Measurements from ENCODE around the gene MAJIN.

DNA sequence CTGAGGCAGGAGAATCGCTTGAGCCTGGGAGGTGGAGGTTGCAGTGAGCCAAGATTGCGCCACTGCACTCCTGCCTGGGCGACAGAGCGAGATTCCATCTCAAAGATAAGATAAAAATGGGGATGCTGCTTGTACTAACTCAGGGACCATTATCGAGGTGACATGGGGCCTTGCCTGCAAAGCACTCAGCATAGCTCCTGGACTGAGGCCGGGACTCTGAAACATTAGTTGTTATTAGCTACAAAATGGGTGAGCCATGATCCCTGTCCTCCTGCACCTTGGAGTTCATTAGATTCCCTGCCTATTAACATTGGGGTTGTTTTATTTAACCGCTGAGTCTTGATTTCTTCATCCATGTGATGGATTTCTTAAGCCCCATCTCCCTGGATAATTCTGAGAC lies 42.3 kb downstream of the MAJIN start:
- no peak for TF ChIP-seq POLR2AphosphoS5 (IDR thresholded peaks at IDR 0.05; ENCODE audit: low read depth)
- TF ChIP-seq, protein P1, sequence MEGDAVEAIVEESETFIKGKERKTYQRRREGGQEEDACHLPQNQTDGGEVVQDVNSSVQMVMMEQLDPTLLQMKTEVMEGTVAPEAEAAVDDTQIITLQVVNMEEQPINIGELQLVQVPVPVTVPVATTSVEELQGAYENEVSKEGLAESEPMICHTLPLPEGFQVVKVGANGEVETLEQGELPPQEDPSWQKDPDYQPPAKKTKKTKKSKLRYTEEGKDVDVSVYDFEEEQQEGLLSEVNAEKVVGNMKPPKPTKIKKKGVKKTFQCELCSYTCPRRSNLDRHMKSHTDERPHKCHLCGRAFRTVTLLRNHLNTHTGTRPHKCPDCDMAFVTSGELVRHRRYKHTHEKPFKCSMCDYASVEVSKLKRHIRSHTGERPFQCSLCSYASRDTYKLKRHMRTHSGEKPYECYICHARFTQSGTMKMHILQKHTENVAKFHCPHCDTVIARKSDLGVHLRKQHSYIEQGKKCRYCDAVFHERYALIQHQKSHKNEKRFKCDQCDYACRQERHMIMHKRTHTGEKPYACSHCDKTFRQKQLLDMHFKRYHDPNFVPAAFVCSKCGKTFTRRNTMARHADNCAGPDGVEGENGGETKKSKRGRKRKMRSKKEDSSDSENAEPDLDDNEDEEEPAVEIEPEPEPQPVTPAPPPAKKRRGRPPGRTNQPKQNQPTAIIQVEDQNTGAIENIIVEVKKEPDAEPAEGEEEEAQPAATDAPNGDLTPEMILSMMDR (conservative IDR thresholded peaks at IDR 0.05; ENCODE audit: low read depth in 2 of 2): no peak
- no peak for TF ChIP-seq JUNB (IDR thresholded peaks at IDR 0.05; ENCODE audit: unreplicated experiment)
- TF ChIP-seq EZH2 (IDR thresholded peaks at IDR 0.05; ENCODE audit: low read depth, unreplicated experiment): no peak
- TF ChIP-seq EZH2phosphoT487 (IDR thresholded peaks at IDR 0.05; ENCODE audit: unreplicated experiment): no peak
- TF ChIP-seq CREB1 (CRISPR knock-in tag; IDR thresholded peaks at IDR 0.05; ENCODE audit: low read depth): no peak
- TF ChIP-seq, protein P2, sequence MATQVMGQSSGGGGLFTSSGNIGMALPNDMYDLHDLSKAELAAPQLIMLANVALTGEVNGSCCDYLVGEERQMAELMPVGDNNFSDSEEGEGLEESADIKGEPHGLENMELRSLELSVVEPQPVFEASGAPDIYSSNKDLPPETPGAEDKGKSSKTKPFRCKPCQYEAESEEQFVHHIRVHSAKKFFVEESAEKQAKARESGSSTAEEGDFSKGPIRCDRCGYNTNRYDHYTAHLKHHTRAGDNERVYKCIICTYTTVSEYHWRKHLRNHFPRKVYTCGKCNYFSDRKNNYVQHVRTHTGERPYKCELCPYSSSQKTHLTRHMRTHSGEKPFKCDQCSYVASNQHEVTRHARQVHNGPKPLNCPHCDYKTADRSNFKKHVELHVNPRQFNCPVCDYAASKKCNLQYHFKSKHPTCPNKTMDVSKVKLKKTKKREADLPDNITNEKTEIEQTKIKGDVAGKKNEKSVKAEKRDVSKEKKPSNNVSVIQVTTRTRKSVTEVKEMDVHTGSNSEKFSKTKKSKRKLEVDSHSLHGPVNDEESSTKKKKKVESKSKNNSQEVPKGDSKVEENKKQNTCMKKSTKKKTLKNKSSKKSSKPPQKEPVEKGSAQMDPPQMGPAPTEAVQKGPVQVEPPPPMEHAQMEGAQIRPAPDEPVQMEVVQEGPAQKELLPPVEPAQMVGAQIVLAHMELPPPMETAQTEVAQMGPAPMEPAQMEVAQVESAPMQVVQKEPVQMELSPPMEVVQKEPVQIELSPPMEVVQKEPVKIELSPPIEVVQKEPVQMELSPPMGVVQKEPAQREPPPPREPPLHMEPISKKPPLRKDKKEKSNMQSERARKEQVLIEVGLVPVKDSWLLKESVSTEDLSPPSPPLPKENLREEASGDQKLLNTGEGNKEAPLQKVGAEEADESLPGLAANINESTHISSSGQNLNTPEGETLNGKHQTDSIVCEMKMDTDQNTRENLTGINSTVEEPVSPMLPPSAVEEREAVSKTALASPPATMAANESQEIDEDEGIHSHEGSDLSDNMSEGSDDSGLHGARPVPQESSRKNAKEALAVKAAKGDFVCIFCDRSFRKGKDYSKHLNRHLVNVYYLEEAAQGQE (IDR thresholded peaks at IDR 0.05; ENCODE audit: unreplicated experiment): no peak
- no peak for TF ChIP-seq STAT1 (IDR thresholded peaks at IDR 0.05; ENCODE audit: unreplicated experiment)
- TF ChIP-seq, protein P3, sequence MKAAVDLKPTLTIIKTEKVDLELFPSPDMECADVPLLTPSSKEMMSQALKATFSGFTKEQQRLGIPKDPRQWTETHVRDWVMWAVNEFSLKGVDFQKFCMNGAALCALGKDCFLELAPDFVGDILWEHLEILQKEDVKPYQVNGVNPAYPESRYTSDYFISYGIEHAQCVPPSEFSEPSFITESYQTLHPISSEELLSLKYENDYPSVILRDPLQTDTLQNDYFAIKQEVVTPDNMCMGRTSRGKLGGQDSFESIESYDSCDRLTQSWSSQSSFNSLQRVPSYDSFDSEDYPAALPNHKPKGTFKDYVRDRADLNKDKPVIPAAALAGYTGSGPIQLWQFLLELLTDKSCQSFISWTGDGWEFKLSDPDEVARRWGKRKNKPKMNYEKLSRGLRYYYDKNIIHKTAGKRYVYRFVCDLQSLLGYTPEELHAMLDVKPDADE (IDR thresholded peaks at IDR 0.05): no peak
- TF ChIP-seq NANOG (IDR thresholded peaks at IDR 0.05; ENCODE audit: borderline replicate concordance): no peak
- TF ChIP-seq ZNF114 (CRISPR knock-in tag; IDR thresholded peaks at IDR 0.05): no peak
